ENCODE measurements around the gene PNKD.

DNA sequence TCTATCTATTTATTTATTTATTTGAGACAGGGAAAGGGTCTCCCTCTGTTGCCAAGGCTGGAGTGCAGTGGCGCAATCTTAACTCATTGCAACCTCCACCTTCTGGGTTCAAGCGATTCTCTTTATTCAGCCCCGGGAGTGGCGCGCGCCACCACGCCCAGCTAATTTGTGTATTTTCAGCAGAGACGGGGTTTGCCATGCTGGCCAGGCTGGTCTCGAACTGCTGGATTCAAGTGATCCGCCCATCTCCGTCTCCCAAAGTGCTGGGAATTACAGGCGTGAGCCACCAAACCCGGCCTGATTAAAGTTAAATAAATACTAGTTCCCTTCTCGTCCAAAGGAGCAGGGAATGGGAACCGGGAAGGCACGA, 125.1 kb downstream of the PNKD start:
- TF ChIP-seq CTCF (IDR thresholded peaks at IDR 0.05; ENCODE audit: insufficient read depth, low read length) (no peak), POLR2AphosphoS5 (IDR thresholded peaks at IDR 0.05; ENCODE audit: low read depth) (no peak)
